ENCODE data around the gene EPB42.
"Not testable (repeated sequence)": the region's sequence is repeated elsewhere in the genome, so short reads cannot be mapped to it uniquely, and the experiment has no call there.

EPB42 gene

GRCh38 chr15:43226436-43227305, 5.9 kb upstream of the EPB42 start:
- Histone ChIP-seq H4K20me1 (ENCODE audit: low read depth, low read length) (no peaks in the 10 kb centered on the region), H3F3A (ENCODE audit: insufficient read depth) (no peaks in the 10 kb centered on the region), H2AFZ (ENCODE audit: low read depth, low read length, severe bottlenecking) (no peak overlapping the region), H3K27ac (ENCODE audit: low read depth, low read length) (no peak overlapping the region), H3K9ac (ENCODE audit: low read length) (no peak overlapping the region), H3K27me3 (ENCODE audit: low read length) (no peaks in the 10 kb centered on the region; the same call in 1 of the 2 replicates), H3K4me2 (ENCODE audit: low read depth, low read length, poor library complexity, severe bottlenecking) (no peak overlapping the region), H3K9me2 (replicated peaks; ENCODE audit: insufficient read depth, low read length) (no peaks in the 10 kb centered on the region), H3K79me2 (ENCODE audit: insufficient read depth, low read length) (no peaks in the 10 kb centered on the region), H3K9me3 (ENCODE audit: insufficient read depth, low read length) (no peaks in the 10 kb centered on the region), H3K4me3 (ENCODE audit: insufficient read depth, low read length, poor library complexity, severe bottlenecking) (no peak overlapping the region), H3K36me3 (ENCODE audit: low read length) (no peaks in the 10 kb centered on the region)
- TF ChIP-seq CTCF (IDR thresholded peaks at IDR 0.05; ENCODE audit: insufficient read depth, low read length, poor library complexity, severe bottlenecking), result no peak
- TF ChIP-seq EZH2phosphoT487 (conservative IDR thresholded peaks at IDR 0.05; ENCODE audit: low read length), result no peak

DNA sequence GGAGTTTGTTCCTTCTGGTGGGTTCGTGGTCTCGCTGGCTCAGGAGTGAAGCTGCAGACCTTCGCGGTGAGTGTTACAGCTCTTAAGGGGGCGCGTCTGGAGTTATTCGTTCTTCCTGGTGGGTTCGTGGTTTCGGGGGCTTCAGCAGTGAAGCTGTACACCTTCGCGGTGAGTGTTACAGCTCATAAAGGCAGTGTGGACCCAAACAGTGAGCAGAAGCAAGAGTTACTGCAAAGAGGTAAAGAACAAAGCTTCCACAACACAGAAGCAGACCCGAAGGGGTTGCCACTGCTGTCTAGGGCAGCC, 5.1 kb upstream of the EPB42 start:
- not testable (repeated sequence) for H3K27me3 ChIP-seq (ENCODE audit: low read length); H3K9me2 ChIP-seq (replicated peaks; ENCODE audit: insufficient read depth, low read length); H3K9ac ChIP-seq (ENCODE audit: low read length); H3K9me3 ChIP-seq (ENCODE audit: insufficient read depth, low read length); H3F3A ChIP-seq (ENCODE audit: insufficient read depth); H3K4me3 ChIP-seq (ENCODE audit: insufficient read depth, low read length, poor library complexity, severe bottlenecking); H4K20me1 ChIP-seq (ENCODE audit: low read depth, low read length); H3K36me3 ChIP-seq (ENCODE audit: low read length); H3K79me2 ChIP-seq (ENCODE audit: insufficient read depth, low read length); H3K27ac ChIP-seq (ENCODE audit: low read depth, low read length); H2AFZ ChIP-seq (ENCODE audit: low read depth, low read length, severe bottlenecking); H3K4me2 ChIP-seq (ENCODE audit: low read depth, low read length, poor library complexity, severe bottlenecking)

GRCh38 chr15:43225201-43225949, 4.6 kb upstream of the EPB42 start:
- Histone ChIP-seq H3K79me2 (ENCODE audit: insufficient read depth, low read length) (no peaks in the 10 kb centered on the region), H3K36me3 (ENCODE audit: low read length) (no peaks in the 10 kb centered on the region), H2AFZ (ENCODE audit: low read depth, low read length, severe bottlenecking) (no peak overlapping the region), H4K20me1 (ENCODE audit: low read depth, low read length) (no peaks in the 10 kb centered on the region), H3K9me3 (ENCODE audit: insufficient read depth, low read length) (no peaks in the 10 kb centered on the region), H3K9me2 (replicated peaks; ENCODE audit: insufficient read depth, low read length) (no peaks in the 10 kb centered on the region), H3K4me2 (ENCODE audit: low read depth, low read length, poor library complexity, severe bottlenecking) (no peak overlapping the region), H3K27ac (ENCODE audit: low read depth, low read length) (no peak overlapping the region), H3K4me3 (ENCODE audit: insufficient read depth, low read length, poor library complexity, severe bottlenecking) (no peak overlapping the region), H3K9ac (ENCODE audit: low read length) (no peak overlapping the region), H3K27me3 (ENCODE audit: low read length) (no peaks in the 10 kb centered on the region; the same call in 1 of the 2 replicates), H3F3A (ENCODE audit: insufficient read depth) (no peaks in the 10 kb centered on the region)
- TF ChIP-seq CTCF (IDR thresholded peaks at IDR 0.05; ENCODE audit: insufficient read depth, low read length, poor library complexity, severe bottlenecking) (peak; percentile 65), EZH2phosphoT487 (conservative IDR thresholded peaks at IDR 0.05; ENCODE audit: low read length) (no peak)

GRCh38 chr15:43221422-43221821, 604 bp upstream of the EPB42 start:
- Histone ChIP-seq H3K27me3 (ENCODE audit: low read length) (no peaks in the 10 kb centered on the region; the same call in 1 of the 2 replicates), H3K4me2 (ENCODE audit: low read depth, low read length, poor library complexity, severe bottlenecking) (no peak overlapping the region), H3K79me2 (ENCODE audit: insufficient read depth, low read length) (no peaks in the 10 kb centered on the region), H4K20me1 (ENCODE audit: low read depth, low read length) (no peaks in the 10 kb centered on the region), H3K27ac (ENCODE audit: low read depth, low read length) (no peak overlapping the region), H3F3A (ENCODE audit: insufficient read depth) (no peaks in the 10 kb centered on the region), H3K4me3 (ENCODE audit: insufficient read depth, low read length, poor library complexity, severe bottlenecking) (no peak overlapping the region), H3K9me2 (replicated peaks; ENCODE audit: insufficient read depth, low read length) (no peaks in the 10 kb centered on the region), H3K9me3 (ENCODE audit: insufficient read depth, low read length) (no peaks in the 10 kb centered on the region), H2AFZ (ENCODE audit: low read depth, low read length, severe bottlenecking) (no peak overlapping the region), H3K9ac (ENCODE audit: low read length) (no peak overlapping the region), H3K36me3 (ENCODE audit: low read length) (no peaks in the 10 kb centered on the region)
- TF ChIP-seq CTCF (IDR thresholded peaks at IDR 0.05; ENCODE audit: insufficient read depth, low read length, poor library complexity, severe bottlenecking), result no peak
- TF ChIP-seq EZH2phosphoT487 (conservative IDR thresholded peaks at IDR 0.05; ENCODE audit: low read length), result no peak
